HEK293 (cell line): ENCODE data around the gene CRIM1.

Experiments used
- CTCF ChIA-PET: fragments of 350-600 bp; formaldehyde crosslinking; extraction: SDS; loops from one replicate; lab custom pipeline; 2021; ENCODE audit warnings: antibody characterized with exemption; lab: Yijun Ruan, JAX
- POLR2A ChIA-PET: fragments of 300-600 bp; formaldehyde crosslinking; extraction: SDS; loops from one replicate; lab custom pipeline; 2020; ENCODE audit warnings: antibody characterized with exemption, inconsistent platforms; lab: Yijun Ruan, JAX
- H3K27ac ChIP-seq: fragments of 200-500 bp; sonication (Bioruptor generic); 2 replicates; pipeline ENCODE4 v1.5.1; 2014; ENCODE audit warnings: low read depth, low read length, control low read depth, inconsistent platforms; ENCODE audit errors: extremely low read depth
- H3K36me3 ChIP-seq, 2 experiments: fragments of 200-500 bp in 1 of 2; sonication (Bioruptor generic) in 1 of 2; 1 replicate in 1 of 2; 2 replicates in 1 of 2; pipeline ENCODE4 v1.5.1; 2014 to 2017; ENCODE audit warnings: inconsistent platforms in 2 of 2, low read length in 2 of 2; ENCODE audit not compliant: control insufficient read depth in 2 of 2, insufficient read depth in 1 of 2
- H3K4me1 ChIP-seq: fragments of 200-500 bp; sonication (Bioruptor generic); 2 replicates; pipeline ENCODE4 v1.5.1; 2014; ENCODE audit warnings: mild to moderate bottlenecking, low read length, inconsistent platforms; ENCODE audit not compliant: control insufficient read depth, insufficient read depth
- H3K4me3 ChIP-seq: 2 replicates; pipeline ENCODE4 v1.5.1; 2011; ENCODE audit warnings: low read depth, mild to moderate bottlenecking, control low read depth, low read length, moderate library complexity
- H3K9me3 ChIP-seq: fragments of 200-500 bp; sonication (Bioruptor generic); 2 replicates; pipeline ENCODE4 v1.5.1; 2014; ENCODE audit warnings: low read depth, low read length, inconsistent platforms; ENCODE audit not compliant: control insufficient read depth, insufficient read depth
- KLF16 ChIP-seq: fragments of 450-650 bp; formaldehyde crosslinking; IDR thresholded peaks from 2 replicates; pipeline ENCODE4 v1.5.1; 2017; ENCODE audit warnings: missing biosample characterization, missing genetic modification characterization
- OVOL3 ChIP-seq: fragments of 450-650 bp; formaldehyde crosslinking; IDR thresholded peaks from 2 replicates; pipeline ENCODE4 v1.5.1; 2016; ENCODE audit warnings: missing biosample characterization, missing genetic modification characterization
- TRIM28 ChIP-seq: IDR thresholded peaks from 2 replicates; pipeline ENCODE4 v1.6.1; 2011; ENCODE audit warnings: low read length, control low read depth, borderline replicate concordance
- ZNF248 ChIP-seq: fragments of 450-650 bp; formaldehyde crosslinking; IDR thresholded peaks from 2 replicates; pipeline ENCODE4 v1.5.1; 2017; ENCODE audit warnings: missing biosample characterization, missing genetic modification characterization
- ZNF311 ChIP-seq: fragments of 450-650 bp; formaldehyde crosslinking; IDR thresholded peaks from 2 replicates; pipeline ENCODE4 v1.5.1; 2017; ENCODE audit warnings: missing biosample characterization, missing genetic modification characterization, borderline replicate concordance
- ZNF624 ChIP-seq: fragments of 450-650 bp; formaldehyde crosslinking; IDR thresholded peaks from 2 replicates; pipeline ENCODE4 v1.5.1; 2017; ENCODE audit warnings: missing biosample characterization, missing genetic modification characterization
- ZNF837 ChIP-seq: fragments of 450-650 bp; formaldehyde crosslinking; IDR thresholded peaks from 2 replicates; pipeline ENCODE4 v1.5.1; 2016; ENCODE audit warnings: missing biosample characterization, missing genetic modification characterization
- TF ChIP-seq, protein P1 (sequence below): fragments of 450-650 bp; formaldehyde crosslinking; IDR thresholded peaks from 2 replicates; pipeline ENCODE4 v1.5.1; 2017; ENCODE audit warnings: missing biosample characterization, missing genetic modification characterization
- TF ChIP-seq, protein P2 (sequence below): fragments of 450-650 bp; formaldehyde crosslinking; IDR thresholded peaks from 2 replicates; pipeline ENCODE4 v1.5.1; 2016; ENCODE audit warnings: missing biosample characterization, missing genetic modification characterization
- TF ChIP-seq, protein P3 (sequence below): fragments of 450-650 bp; formaldehyde crosslinking; IDR thresholded peaks from 2 replicates; pipeline ENCODE4 v1.5.1; 2017; ENCODE audit warnings: missing biosample characterization, missing genetic modification characterization
- TF ChIP-seq, protein P4 (sequence below): fragments of 450-650 bp; formaldehyde crosslinking; IDR thresholded peaks from 2 replicates; pipeline ENCODE4 v1.5.1; 2016; ENCODE audit warnings: missing biosample characterization, missing genetic modification characterization
- TF ChIP-seq, protein P5 (sequence below): fragments of 450-650 bp; formaldehyde crosslinking; IDR thresholded peaks from 2 replicates; pipeline ENCODE4 v1.5.1; 2017; ENCODE audit warnings: missing biosample characterization, missing genetic modification characterization
- TF ChIP-seq, protein P6 (sequence below): fragments of 450-650 bp; formaldehyde crosslinking; conservative IDR thresholded peaks from 2 replicates; pipeline ENCODE4 v1.5.1; 2016; ENCODE audit warnings: low read depth, missing biosample characterization, missing genetic modification characterization

CRIM1 gene

DNA sequence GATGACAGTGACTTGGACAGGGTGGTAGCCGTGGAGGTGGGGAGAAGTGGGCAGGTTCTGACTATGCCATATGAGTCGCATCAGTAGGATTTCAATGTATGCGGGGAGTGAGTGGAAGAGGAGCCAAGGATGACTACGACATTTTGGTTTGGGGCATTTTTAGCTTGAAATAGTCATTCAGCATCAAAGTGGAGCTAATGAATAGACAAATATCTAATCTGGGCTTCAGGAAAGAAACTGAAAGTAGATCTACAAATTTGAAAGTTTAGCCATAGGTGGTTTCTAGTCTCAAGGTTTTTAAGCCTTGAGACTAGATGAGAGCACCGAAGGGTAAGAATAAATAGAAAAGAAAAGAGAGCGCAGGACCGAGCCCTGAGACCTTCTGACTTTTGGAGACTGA is 184.1 kb downstream of the CRIM1 start:
- Histone ChIP-seq H3K27ac (no peak overlapping the region), H3K4me3 (no peak overlapping the region), H3K9me3 (no peaks in the 10 kb centered on the region), H3K36me3 (peaks cover 0 to 51% of the 10 kb centered on the region in 2 experiments; a peak in 2 of 3 replicates), H3K4me1 (no peaks in the 10 kb centered on the region)
- ChIA-PET CTCF (no interaction called here), POLR2A (no interaction called here)
- TF ChIP-seq, protein P1, sequence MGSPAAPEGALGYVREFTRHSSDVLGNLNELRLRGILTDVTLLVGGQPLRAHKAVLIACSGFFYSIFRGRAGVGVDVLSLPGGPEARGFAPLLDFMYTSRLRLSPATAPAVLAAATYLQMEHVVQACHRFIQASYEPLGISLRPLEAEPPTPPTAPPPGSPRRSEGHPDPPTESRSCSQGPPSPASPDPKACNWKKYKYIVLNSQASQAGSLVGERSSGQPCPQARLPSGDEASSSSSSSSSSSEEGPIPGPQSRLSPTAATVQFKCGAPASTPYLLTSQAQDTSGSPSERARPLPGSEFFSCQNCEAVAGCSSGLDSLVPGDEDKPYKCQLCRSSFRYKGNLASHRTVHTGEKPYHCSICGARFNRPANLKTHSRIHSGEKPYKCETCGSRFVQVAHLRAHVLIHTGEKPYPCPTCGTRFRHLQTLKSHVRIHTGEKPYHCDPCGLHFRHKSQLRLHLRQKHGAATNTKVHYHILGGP (tag by site-specific recombination) = no peak
- TF ChIP-seq, protein P2, sequence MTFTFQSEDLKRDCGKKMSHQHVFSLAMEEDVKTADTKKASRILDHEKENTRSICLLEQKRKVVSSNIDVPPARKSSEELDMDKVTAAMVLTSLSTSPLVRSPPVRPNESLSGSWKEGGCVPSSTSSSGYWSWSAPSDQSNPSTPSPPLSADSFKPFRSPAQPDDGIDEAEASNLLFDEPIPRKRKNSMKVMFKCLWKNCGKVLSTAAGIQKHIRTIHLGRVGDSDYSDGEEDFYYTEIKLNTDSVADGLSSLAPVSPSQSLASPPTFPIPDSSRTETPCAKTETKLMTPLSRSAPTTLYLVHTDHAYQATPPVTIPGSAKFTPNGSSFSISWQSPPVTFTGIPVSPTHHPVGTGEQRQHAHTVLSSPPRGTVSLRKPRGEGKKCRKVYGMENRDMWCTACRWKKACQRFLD (tag by site-specific recombination) = no peak

DNA sequence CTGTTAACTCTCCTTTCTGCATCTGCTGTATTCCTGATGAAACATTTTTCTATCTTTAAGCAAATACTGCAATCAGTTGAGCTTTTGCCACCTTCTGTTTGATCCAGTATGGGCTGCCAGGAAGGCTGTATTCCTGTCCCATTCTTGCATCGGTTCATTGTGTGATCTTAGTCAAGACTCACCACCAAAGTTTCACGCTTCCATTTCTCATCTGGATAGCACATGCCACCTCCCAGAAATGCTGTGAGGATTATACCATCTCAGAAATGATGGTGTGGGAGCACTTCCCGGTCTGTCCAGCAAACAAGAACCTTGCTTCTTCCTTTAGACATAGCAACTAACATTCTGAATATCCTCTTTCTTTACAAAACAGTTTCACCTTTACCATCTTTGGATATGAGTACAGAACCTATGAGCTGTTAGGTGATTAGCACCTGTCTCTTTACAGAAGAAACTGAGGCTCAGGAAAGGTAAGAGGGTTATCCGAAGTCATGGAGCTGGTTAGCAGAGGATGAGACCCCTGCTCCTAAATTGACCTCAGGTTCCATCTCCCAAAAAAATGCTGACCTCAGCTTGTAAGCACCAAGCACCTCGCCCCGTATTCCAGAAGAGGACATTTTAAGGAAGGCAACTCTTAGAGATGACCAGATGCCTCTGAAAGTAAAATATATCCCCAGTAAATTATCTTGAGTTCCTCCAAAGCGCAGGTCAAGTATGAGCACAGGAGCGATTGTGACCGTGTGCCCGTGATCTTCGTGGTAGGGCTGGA is 185.6 kb downstream of the CRIM1 start:
- POLR2A ChIA-PET = no interaction called here
- Histone ChIP-seq H3K4me3 (no peak overlapping the region), H3K36me3 (peaks cover 0 to 60% of the 10 kb centered on the region in 2 experiments; a peak in 2 of 3 replicates), H3K27ac (no peak overlapping the region), H3K4me1 (no peaks in the 10 kb centered on the region), H3K9me3 (no peaks in the 10 kb centered on the region)
- CTCF ChIA-PET = interaction anchor here (0.6 kb wide), 1 partner anchor 8 kb away, joined by 4 read pairs; no protein-coding TSS in a partner anchor
- TF ChIP-seq ZNF837 (tag by site-specific recombination) (no peak), TRIM28 (no peak), KLF16 (no peak), OVOL3 (tag by site-specific recombination) (no peak), ZNF624 (tag by site-specific recombination) (no peak), ZNF248 (tag by site-specific recombination) (no peak), ZNF311 (tag by site-specific recombination) (no peak)
- TF ChIP-seq, protein P3, sequence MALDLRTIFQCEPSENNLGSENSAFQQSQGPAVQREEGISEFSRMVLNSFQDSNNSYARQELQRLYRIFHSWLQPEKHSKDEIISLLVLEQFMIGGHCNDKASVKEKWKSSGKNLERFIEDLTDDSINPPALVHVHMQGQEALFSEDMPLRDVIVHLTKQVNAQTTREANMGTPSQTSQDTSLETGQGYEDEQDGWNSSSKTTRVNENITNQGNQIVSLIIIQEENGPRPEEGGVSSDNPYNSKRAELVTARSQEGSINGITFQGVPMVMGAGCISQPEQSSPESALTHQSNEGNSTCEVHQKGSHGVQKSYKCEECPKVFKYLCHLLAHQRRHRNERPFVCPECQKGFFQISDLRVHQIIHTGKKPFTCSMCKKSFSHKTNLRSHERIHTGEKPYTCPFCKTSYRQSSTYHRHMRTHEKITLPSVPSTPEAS (tag by site-specific recombination) = no peak
- TF ChIP-seq, protein P4, sequence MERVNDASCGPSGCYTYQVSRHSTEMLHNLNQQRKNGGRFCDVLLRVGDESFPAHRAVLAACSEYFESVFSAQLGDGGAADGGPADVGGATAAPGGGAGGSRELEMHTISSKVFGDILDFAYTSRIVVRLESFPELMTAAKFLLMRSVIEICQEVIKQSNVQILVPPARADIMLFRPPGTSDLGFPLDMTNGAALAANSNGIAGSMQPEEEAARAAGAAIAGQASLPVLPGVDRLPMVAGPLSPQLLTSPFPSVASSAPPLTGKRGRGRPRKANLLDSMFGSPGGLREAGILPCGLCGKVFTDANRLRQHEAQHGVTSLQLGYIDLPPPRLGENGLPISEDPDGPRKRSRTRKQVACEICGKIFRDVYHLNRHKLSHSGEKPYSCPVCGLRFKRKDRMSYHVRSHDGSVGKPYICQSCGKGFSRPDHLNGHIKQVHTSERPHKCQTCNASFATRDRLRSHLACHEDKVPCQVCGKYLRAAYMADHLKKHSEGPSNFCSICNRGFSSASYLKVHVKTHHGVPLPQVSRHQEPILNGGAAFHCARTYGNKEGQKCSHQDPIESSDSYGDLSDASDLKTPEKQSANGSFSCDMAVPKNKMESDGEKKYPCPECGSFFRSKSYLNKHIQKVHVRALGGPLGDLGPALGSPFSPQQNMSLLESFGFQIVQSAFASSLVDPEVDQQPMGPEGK = no peak
- TF ChIP-seq, protein P2 (tag by site-specific recombination) = no peak
- TF ChIP-seq, protein P5, sequence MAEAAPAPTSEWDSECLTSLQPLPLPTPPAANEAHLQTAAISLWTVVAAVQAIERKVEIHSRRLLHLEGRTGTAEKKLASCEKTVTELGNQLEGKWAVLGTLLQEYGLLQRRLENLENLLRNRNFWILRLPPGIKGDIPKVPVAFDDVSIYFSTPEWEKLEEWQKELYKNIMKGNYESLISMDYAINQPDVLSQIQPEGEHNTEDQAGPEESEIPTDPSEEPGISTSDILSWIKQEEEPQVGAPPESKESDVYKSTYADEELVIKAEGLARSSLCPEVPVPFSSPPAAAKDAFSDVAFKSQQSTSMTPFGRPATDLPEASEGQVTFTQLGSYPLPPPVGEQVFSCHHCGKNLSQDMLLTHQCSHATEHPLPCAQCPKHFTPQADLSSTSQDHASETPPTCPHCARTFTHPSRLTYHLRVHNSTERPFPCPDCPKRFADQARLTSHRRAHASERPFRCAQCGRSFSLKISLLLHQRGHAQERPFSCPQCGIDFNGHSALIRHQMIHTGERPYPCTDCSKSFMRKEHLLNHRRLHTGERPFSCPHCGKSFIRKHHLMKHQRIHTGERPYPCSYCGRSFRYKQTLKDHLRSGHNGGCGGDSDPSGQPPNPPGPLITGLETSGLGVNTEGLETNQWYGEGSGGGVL (tag by site-specific recombination) = no peak
- TF ChIP-seq, protein P6, sequence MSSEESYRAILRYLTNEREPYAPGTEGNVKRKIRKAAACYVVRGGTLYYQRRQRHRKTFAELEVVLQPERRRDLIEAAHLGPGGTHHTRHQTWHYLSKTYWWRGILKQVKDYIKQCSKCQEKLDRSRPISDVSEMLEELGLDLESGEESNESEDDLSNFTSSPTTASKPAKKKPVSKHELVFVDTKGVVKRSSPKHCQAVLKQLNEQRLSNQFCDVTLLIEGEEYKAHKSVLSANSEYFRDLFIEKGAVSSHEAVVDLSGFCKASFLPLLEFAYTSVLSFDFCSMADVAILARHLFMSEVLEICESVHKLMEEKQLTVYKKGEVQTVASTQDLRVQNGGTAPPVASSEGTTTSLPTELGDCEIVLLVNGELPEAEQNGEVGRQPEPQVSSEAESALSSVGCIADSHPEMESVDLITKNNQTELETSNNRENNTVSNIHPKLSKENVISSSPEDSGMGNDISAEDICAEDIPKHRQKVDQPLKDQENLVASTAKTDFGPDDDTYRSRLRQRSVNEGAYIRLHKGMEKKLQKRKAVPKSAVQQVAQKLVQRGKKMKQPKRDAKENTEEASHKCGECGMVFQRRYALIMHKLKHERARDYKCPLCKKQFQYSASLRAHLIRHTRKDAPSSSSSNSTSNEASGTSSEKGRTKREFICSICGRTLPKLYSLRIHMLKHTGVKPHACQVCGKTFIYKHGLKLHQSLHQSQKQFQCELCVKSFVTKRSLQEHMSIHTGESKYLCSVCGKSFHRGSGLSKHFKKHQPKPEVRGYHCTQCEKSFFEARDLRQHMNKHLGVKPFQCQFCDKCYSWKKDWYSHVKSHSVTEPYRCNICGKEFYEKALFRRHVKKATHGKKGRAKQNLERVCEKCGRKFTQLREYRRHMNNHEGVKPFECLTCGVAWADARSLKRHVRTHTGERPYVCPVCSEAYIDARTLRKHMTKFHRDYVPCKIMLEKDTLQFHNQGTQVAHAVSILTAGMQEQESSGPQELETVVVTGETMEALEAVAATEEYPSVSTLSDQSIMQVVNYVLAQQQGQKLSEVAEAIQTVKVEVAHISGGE (tag by site-specific recombination) = no peak
